Stimulated activated CD8-positive, alpha-beta memory T cell treated with anti-CD3 and anti-CD28 coated beads, Interleukin-7, amount 100 ng/mL, for 4 hours (primary cell): Measurements from ENCODE around the gene NKX3-2.

Experiments
- DNase-seq, 2 donors: peaks; one replicate each; pipeline ENCODE4 v3.0.0-alpha.2; 2020; ENCODE audit warnings: low read depth in 2 of 2

Gene NKX3-2

DNA sequence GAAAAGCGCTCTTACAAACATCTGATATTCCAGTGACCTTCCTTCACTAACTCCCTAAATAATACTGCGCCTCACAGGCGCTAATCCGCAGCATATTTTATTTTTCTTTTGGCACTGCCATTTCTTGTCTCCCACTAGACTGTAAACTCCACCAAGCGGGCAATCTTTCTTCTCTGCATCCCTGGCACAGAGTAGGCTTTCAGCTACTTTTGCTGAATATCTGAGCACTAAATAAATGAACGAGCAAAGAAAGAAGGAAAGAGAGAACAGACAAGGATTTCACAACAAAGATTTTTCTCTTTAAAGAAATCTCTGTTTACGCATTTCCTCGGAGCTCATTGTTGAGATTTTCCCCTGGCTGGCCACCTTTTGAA, 12.7 kb downstream of the NKX3-2 start:
- DNase-seq = no peak

DNA sequence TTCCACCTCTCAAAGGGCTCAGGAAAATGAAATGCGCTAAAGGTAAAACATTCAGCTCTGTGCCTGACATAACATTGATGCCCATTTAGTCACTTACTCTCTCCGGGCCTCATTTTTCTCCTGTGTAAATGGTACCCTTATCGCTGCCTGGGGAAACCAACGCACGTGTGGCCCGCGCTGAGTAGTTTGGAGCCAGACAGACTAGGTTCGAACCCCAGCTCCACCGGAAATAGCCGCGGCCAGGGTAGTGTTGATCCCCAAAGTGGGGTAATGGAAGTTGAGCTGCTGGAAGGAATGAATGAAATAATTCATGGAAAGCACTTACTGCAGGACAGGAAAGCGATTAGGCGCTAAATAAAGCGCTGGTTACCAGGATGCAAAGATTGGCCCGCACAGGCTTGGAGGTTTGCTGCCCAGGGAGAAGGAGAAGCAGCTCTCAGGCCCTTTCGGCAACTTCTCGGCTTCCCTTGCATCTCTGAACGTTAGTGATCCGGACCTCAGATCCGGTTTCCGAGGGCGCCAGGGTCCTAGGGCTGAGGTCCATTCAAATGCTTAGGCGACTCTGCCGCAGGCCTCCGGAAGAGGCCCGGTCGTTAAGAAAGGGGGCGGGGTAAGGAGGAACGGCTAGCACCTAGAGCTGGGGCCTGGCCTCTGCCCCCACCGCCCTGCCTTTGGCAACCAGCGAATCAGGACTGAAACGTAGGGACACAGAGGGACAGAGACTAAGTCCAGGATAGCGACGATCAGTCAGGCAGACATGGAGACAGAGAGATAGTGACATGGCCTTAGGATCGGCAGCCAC, 13.3 kb downstream of the NKX3-2 start:
- no peak for DNase-seq

DNA sequence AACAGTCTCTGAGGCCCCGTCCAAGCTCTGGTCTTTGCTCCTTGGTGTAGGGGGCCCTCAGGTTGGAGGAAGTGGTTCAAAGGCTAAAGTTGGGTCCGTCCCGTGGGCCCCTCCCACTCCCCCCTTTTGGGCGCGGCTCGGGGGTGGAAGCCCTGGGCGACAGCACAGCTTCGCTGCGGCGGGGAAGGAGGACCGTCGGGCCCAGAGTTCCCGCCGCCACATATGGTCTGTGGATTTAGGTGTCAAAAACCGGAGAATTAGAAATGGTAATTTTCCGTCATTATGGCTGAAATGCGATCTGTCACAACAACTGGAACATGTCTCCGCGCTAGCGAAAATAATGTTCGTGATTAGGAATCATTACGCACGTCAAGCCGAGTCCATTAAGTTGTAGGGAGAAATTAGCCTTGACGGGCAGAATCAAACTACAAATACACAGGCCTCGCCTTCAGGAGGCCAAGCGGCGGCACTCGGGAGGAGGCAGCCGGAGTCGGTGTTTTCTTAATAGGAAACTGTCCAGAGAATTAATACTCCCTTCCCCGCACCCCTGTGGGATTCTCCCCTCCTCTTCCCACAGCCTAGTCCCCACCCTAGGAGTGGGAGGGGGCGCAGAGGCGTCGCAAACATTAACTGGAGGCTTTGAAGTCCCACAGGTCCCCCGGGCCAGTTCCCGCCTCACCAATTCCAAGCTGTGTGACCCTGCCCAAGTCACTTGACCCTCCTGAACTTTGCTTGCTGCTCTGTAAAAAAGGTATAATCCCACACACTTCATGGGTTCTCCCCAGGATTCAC, 15.0 kb downstream of the NKX3-2 start:
- DNase-seq = no peak

DNA sequence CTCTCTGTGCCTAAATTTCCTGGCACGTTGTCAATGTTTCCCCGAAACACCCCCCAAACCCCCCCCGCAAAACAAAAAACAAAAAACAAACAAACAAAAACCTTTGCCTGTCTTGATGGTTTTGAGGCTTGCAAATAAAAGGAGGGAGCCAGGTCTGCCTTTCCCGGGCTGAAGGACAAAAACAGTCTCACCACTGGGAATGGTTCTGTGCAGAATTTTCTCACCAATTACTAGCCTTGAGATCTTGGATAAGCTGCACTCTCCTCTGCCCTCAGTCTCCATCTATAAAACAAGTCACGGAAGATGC, 15.5 kb downstream of the NKX3-2 start:
- no peak for DNase-seq

DNA sequence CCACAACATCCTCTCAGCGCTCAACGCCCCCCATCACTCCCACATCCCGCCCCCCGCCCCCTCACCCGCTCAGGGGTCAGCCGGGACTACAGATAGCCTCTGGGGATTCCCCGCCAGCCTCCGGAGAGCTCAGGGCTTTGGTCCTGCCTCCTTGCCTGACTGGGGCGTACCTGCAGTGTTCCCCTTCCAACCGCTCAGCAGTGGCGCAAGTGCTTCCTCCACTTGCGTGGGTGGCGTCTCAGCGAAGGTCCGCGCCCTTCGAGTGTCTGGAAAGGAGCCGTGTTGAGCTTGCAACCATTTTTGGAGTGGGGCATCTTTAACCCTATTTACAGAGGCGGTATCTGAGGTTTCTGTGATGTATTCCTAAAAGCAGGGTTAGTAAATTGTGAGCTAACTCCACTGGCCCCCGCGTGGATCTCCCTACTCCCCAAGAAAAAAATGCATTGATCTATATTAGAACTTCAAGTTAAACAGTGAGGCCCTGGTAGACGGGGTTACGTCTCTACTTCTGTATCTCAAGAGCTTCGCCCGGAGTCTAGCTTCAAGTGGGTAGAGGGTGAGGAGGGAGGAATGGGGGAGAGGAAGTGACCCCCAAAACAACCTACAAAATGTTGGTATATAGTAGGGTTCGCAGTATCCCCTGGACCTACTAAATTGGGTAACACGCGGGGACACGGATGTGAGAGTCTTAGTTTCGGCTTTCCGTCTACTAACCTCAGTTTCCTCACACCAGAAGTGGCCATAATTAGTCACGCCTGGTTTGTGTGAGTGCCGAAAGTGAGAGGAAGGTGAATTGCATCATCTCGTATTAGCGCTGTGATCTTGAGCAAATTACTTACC, 16.1 kb downstream of the NKX3-2 start:
- no peak for DNase-seq

DNA sequence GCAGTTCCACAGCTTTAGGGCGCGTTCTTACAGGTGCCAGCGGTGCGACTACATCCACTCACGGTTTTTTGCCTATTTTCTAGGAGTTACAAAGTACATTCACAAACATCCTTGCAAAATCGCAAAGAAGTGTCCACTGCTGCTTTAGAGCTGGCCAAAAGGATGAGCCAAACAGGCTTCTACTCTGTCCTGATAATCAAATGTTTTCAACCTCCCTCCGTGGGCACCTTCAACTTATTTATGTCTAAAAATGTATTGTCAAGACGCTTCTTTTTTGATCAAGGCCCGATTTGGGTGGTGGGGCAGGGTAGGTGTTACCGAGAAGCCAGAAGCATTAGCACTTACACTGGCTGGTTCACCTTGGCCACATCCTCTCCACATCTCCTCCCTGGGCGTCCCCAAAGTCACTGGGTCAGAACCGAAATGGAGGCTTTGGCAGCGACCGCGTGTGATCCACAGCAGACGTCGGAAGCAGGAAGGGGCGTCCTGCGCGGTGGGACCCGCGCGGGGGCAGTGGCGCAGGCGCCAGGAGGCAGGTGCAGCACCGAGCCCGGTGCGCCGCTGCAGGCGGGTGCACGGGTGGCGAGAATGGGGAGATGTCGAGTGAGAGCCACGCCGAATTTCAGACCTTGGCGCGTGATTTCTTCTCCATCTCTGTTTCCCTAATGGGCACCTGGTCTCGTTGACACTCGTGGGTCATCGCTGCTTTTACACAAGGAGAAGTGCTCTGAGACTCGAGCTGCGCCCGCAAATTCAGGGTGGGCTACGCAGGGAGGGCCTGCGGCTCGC, 16.9 kb downstream of the NKX3-2 start:
- no peak for DNase-seq

DNA sequence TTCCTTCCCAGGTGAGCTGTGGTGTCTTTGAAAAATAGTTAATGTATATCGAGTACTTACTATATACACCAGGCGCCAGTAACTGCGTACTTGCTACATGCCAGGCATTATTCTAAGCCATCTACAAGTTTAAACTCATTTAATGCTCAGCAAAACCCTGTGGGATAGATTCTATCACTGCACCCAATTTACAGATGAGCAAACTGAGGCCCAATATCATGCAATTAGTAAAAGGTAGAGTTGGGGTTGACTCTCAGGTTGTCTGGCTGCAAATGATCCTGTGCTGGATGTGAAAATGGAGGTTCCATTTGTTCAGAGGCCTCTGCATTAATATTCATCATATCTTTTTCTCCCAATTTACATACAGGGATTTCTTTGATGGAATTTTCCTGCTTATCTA, 17.6 kb downstream of the NKX3-2 start:
- DNase-seq = no peak

DNA sequence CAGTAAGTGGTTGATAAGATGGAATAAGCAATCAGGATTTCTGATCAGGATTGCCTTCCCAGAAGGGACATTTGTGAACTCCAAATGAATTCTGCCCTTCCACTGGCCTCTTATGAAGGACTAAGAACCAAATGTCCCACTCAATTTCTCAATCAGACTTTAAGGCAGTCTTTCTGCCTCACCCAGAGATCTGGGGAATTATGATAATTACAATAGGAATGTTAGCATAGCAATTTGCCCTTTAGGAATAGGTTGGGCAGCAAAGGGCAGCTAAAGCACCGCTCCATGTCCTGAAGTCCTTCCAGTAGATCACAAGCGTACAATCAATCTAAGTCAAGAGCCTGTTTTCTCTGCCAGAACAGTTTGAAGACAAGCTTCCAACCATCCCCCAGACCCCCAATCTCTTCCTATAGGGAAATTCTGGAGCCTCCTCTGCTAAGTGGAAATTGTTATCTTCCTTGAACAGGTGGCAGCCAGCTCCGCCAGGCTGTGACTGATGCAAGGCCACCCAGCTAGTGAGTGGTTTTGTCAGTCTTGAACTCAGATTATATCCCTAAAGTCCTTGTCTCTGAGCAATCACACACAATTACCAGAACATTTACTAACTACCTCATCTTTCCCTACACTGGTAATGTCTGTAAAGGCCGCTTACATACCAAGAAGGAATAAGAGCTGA, 18.6 kb downstream of the NKX3-2 start:
- DNase-seq = no peak

DNA sequence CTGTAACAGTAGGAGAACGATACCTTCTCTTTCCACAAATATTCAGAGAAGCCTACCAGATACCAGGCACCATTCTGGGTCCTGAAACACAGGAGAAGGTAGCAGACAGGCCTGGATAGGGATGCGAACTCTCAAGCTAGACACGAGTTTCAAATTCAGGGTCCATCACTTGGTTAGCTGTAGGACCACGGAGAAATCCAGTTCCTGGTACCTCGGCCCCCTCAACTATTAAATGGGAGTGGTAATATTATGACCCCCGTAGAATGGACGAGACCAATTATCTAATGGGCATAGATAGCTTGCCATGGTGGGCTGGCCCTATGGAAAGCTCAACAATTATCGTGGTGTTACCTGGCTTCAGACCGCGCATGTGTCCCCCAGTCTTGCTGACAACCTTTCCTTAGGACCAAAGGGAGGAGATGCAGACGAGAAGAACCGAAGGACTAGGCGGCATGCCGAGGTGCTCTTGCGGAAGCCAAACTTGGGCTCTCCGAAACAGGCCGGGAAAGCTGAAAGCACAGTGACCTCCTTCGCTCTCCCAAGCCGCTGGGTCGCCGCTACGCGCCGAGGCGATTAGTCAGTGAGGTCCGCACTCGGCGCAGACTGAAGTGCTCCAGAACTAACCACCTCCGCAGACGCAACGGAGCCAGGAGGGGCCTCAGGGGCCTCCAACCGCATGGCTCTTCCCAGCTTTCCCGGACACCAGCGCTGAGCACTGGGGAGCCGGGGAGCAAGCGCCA, 19.6 kb downstream of the NKX3-2 start:
- DNase-seq = no peak

DNA sequence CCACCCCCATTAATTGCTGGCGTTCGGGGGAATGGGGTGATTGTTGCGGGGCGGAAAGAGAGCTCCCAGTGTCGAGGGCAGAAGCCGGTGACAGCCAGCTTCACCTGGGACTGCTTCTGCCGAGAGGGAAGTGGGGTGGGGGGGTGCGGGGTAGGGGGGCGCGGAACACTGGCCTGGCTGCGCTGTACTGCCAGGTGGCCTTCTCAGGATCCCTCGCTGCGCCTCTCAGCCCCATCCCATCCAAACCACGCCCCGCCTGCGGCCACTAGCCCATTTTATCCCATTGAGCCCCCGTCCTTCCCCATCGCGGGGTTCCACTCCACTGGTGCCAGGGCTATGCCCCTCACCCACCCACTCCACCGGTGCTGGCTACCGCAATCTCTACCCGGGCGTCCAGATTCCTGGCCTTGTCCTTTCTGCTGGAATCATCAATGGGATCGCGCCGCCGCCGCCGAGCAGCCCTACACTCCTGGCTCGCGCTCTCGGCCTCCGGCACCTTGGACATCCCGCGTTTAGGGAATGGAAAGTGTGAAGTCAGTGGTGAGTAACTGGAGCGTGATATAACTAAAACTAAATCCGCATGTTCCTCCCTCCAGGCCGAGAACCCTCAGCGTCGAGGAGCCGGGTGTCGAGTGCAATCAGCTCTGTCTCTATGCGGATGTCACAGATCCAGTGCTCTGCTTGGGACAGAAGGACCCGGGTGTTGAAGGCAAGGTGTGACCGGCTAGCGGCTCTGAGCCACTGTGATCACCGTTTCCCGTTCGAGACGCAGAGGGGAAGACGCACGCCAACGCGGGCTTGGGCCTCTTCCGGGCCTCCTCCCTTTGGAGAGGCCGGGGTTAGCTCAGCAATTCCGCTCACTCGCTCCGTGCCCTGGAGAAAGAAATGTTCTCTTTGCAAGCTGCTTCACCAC, 20.5 kb downstream of the NKX3-2 start:
- DNase-seq = no peak

DNA sequence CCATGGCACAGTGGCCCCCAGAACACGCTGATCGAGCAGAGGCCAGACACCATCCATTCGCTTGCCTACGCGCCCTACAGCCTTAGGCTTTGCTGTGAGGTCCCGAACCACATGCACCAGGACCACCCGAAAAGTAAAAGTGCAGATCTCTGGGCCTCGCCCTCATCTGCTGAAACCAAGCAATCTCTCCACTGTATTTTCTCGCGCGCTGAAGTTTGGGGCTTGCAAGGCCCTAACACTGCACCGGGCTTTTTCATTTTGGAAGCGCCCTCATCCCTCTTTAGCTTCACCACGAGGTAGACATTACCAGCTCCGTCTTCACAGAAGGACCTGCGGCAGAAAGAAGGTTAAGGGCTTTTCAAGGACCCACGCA, 21.2 kb downstream of the NKX3-2 start:
- no peak for DNase-seq

DNA sequence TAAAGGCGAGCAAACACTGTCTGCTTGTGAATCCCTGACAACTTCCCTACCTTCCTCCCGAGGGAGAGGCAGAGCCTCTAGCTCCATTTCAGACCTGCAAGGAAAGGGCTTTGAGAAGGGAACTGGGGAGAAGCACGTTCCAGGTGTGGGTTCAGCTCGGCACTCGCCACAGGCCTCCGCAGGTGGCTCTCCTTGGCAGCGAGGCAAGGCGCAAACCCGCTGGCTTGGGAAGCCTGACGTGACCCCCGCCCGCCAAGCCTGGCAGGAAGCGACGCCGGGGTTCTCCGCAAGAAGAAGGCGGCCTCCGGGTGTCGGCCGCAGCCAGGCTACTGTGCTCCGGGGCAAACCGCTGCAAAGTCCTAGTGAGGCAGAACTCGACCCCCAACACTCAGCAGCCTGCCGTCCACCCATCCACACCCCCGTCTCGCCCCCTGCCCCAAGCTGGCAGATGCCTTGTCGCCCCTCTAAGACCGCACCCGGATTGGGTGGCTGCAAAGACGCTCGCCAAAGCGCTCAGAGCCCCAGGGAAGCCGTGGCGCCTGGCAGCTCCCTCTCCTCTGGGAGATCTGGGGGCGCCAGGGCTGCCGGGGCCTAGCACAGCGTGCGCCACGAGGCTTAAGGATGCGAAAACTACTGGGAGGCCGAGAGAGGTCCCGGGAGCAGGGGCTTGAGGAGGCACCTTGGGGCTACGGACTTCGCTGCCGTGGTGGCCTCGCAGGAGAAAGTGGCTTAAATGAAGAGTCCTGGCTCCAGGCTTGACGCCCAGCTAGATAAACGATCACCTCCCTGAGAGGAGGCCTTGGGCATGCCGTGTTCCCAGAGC, 21.8 kb downstream of the NKX3-2 start:
- DNase-seq = no peak

DNA sequence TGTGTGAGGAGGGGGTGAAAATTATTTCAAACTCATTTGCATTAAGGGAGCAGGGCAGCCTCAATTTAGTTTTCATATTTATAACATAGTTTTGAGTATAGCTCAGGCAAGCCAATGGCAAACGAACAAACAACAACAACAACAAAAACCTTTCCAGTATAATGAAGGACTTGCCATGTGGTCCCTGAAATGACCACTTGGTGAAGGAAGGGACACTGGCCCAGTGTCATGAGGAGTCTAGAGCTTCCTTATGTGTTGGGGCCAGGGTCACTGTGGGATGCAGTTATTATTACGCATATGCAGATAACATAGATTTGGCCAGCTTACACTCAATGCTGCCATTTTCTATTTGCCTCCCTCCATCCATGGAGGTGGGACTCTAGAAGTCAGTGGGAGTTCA, 23.3 kb downstream of the NKX3-2 start:
- no peak for DNase-seq

DNA sequence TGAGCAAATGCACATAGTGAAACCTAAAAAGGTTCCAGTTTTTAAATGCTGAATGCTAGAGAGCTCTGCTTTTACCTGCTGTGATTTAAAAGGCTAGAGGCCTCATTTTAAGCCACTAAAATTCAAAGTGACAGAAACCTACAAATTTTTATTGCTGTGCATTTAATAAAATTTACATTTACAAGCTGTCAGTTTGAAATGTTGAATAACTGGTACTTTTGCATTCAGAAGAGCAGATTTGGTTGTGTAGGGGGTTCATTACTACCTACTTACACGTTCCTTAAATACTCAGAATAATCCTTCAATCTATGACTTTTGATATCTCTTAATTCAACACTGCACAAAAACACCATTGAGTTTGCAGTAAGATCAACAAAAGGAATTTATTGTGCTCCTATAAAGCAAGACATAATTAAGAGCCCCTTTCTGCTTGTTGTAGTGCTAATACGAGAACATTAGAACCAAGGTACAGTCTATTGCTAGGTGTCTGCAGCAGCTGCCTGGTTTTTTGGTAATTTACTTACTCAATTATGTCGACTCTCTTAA, 27.9 kb downstream of the NKX3-2 start:
- no peak for DNase-seq

DNA sequence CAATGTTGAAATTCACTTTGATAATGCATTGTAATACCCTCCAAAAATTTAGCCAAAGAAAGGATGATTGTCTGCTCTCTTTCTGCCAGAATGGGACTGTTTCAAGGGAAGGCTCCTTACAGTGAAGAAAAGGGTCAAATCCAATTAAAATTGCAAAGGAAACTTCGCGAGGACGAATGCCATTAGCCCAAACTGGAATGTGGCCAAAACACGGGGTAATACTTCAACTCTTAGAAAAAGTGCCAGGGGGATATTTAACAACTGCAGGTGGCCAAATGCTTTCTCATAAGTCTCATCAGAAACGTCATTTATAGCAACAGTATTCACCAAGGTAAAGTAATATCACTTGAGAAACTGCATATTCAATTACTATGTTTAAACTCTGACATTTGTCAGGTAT, 29.0 kb downstream of the NKX3-2 start:
- DNase-seq = no peak

DNA sequence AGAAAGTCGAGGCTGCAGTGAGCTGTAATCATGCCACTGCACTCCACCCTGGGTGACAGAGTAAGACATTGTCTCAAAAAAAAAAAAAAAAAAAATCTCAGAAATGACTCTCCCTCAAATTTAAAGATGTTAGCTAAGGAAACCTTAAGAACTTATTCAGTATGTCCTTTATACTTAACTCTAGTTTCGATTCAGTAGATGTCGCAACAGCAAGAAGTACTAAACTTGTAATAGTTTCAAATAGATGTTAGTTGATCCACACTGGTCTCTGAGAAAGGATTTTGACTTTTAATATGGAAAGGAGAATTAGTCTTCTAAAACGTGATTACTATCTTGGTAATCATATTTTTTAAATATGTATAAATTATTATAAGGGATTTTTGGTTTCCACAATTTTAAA, 29.6 kb downstream of the NKX3-2 start:
- no peak for DNase-seq

DNA sequence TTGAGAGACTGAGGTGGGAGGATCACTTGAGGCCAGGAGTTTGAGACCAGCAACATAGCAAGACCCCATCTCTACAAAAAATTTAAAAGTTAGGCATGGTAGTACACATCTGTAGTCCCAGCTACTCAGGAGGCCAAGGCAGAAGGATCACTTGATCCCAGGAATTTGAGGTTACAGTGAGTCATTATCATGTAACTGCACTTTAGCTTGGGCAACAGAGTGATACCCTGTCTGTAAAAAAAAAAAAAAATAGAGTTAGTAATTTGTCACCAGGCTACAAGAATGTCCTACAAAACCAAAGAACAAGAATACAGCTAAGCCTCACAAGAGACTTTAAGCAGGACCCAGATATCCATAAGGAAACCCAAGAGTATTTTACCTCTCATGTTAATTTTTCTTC, 33.2 kb downstream of the NKX3-2 start:
- DNase-seq = no peak

DNA sequence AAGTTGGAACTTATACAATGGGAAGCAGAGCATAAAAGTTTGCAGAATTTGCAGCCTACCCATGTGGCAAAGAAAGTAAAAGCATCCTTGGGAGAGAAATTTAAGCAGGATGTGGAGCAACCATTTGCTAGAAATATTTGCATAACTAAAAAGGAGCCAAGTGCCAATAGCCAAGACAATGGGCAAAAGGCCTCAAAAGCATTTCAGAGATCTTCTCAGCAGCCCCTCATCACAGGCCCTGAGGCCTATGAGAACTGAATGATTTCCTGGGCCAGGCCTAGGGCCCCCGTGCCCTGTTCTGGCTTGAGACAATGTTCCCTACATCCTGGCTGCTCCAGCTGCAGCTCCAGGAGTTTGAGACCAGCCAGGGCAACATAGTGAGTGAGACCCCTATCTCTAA, 34.9 kb downstream of the NKX3-2 start:
- no peak for DNase-seq
